Measurements from ENCODE around the gene HIF3A. TPM values are rescaled to one million over a fixed set of nuclear protein-coding genes. Genes with fewer than 3 reads are reported as not detected.

Gene HIF3A
- total and polyA plus RNA-seq, 2 of the 8 experiments (the other 6 are each of a cell fraction or from before 2014, with no cell fraction given) = 38.6 to 38.8 TPM

DNA sequence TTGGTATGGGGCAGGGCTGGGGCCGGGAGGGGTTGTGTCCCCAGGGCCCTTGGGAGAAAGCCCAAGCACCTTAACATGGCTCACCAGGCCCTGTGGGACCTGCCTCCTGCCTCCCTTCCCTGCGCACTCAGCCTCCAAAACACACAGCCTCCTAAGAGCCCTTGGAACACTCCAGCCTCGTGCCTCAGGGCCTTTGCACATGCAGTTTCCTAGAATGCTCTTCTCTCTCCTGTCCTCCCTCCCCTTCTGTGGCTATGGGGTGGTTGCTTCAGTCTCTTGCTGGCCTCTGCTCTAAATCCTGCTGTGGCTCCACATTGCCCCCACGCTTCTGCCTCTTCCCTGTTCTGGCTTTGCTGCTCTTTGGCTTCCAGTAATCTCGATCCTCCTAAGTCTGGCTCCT lies 23.7 kb downstream of the HIF3A start (continued):
- TF ChIP-seq, protein P1, sequence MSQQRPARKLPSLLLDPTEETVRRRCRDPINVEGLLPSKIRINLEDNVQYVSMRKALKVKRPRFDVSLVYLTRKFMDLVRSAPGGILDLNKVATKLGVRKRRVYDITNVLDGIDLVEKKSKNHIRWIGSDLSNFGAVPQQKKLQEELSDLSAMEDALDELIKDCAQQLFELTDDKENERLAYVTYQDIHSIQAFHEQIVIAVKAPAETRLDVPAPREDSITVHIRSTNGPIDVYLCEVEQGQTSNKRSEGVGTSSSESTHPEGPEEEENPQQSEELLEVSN (IDR thresholded peaks at IDR 0.05) = no peak

All from H1 (cell line).